HG02588 (cell line): ENCODE measurements around the gene DNAJA1.
"Not testable (repeated sequence)": the region's sequence is repeated elsewhere in the genome, so short reads cannot be mapped to it uniquely, and the experiment has no call there.

Experiments
- ATAC-seq: cut with Tn5 transposase; IDR thresholded peaks from one replicate; pipeline ENCODE4 v1.9.1; 2021; ENCODE audit warnings: mild to moderate bottlenecking, moderate library complexity; ENCODE audit not compliant: unreplicated experiment

DNAJA1 gene

GRCh38 chr9:33024966-33025571, at the start of gene DNAJA1:
Gene DNAJA1, plus strand, starts transcription at chr9:33025273. Its CDS starts 1,212 bp downstream, at chr9:33026485.
- ATAC-seq, result peak; percentile 89

- no peak for ATAC-seq
Observed at GRCh38 chr9:32978051-32978450, 47.0 kb upstream of the DNAJA1 start.

GRCh38 chr9:32986971-32987370, 38.1 kb upstream of the DNAJA1 start:
- ATAC-seq, result no peak

- no peak for ATAC-seq
Observed at GRCh38 chr9:32989660-32990059, 35.4 kb upstream of the DNAJA1 start.

- ATAC-seq, result no peak
Observed at GRCh38 chr9:32991897-32992594, 33.0 kb upstream of the DNAJA1 start.

- no peak for ATAC-seq
Observed at GRCh38 chr9:32992595-32993238, 32.4 kb upstream of the DNAJA1 start.

- ATAC-seq, result not testable (repeated sequence)
Observed at GRCh38 chr9:33000682-33001055, 24.4 kb upstream of the DNAJA1 start.

- not testable (repeated sequence) for ATAC-seq
Observed at GRCh38 chr9:33005335-33005734, 19.7 kb upstream of the DNAJA1 start.

GRCh38 chr9:33007755-33008154, 17.3 kb upstream of the DNAJA1 start:
- ATAC-seq, result no peak

- no peak for ATAC-seq
Observed at GRCh38 chr9:33011831-33012230, 13.2 kb upstream of the DNAJA1 start.

- ATAC-seq, result no peak
Observed at GRCh38 chr9:33012328-33013069, 12.6 kb upstream of the DNAJA1 start.

GRCh38 chr9:33013962-33014664, 11.0 kb upstream of the DNAJA1 start:
- ATAC-seq, result no peak

- no peak for ATAC-seq
Observed at GRCh38 chr9:33014665-33015014, 10.4 kb upstream of the DNAJA1 start.

- ATAC-seq, result no peak
Observed at GRCh38 chr9:33017283-33018041, 7.6 kb upstream of the DNAJA1 start.

GRCh38 chr9:33019797-33020196, 5.3 kb upstream of the DNAJA1 start:
- no peak for ATAC-seq

GRCh38 chr9:33022303-33022702, 2.8 kb upstream of the DNAJA1 start:
- no peak for ATAC-seq

GRCh38 chr9:33022755-33023154, 2.3 kb upstream of the DNAJA1 start:
- ATAC-seq, result no peak

- no peak for ATAC-seq
Observed at GRCh38 chr9:33023661-33024060, 1.4 kb upstream of the DNAJA1 start.

- peak; percentile 1 for ATAC-seq
Observed at GRCh38 chr9:33024126-33024965, 727 bp upstream of the DNAJA1 start.
